K562 (cell line): Measurements from ENCODE around the gene ITPRID2. TPM values are rescaled to one million over a fixed set of nuclear protein-coding genes. Genes with fewer than 3 reads are reported as not detected.

Experiments
- CSDE1 ChIP-seq, 2 experiments: fragments of 450-650 bp; IDR thresholded peaks; 2 replicates each; pipeline ENCODE4 v1.6.1; 2016; ENCODE audit warnings: mild to moderate bottlenecking in 1 of 2
- FOXA3 ChIP-seq, 2 experiments: fragments of 450-650 bp in 1 of 2; sonication (generic) in 1 of 2; formaldehyde crosslinking; IDR thresholded peaks in 1 of 2; conservative IDR thresholded peaks in 1 of 2; 2 replicates each; pipeline versions ENCODE4 v1.4.0 to v1.8.0; 2020 to 2022; ENCODE audit warnings: mild to moderate bottlenecking in 2 of 2, missing genetic modification reagents in 1 of 2
- FOXJ2 ChIP-seq: fragments of 200-800 bp; sonication (Bioruptor generic); IDR thresholded peaks from 2 replicates; pipeline ENCODE4 v1.6.1; 2016; ENCODE audit warnings: missing genetic modification characterization, missing compliant biosample characterization
- RFX1 ChIP-seq: fragments of 450-650 bp; IDR thresholded peaks from 2 replicates; pipeline ENCODE4 v1.6.1; 2016; ENCODE audit warnings: mild to moderate bottlenecking, moderate library complexity
- ZKSCAN8 ChIP-seq: fragments of 200-800 bp; sonication (Bioruptor generic); IDR thresholded peaks from 2 replicates; pipeline ENCODE4 v1.6.1; 2016; ENCODE audit warnings: missing genetic modification characterization, missing compliant biosample characterization
- polyA plus RNA-seq, 8 experiments: library from polyadenylated mRNA; depleted of rRNA in 4 of 8; stranded (reverse) in 5 of 8; unstranded in 3 of 8; fragments of >200 nt; fragmentation: Nextera tagmentation in 2 of 8; fragmentation: Illumina TruSeq in 1 of 8; extraction: Ambion mirVana in 2 of 8; extraction: Trizol in 1 of 8; gene quantifications; 2 replicates each; pipeline versions ENCODE4 v1.2.1 to v1.2.3, GENCODE V29; 2011 to 2014; ENCODE audit warnings: inconsistent platforms in 1 of 8, missing spikeins in 1 of 8
- total RNA-seq, 7 experiments: library from RNA; depleted of rRNA in 6 of 7; stranded (reverse); fragments of >200 nt in 6 of 7; fragmentation: Illumina TruSeq in 2 of 7; extraction: Trizol in 2 of 7; gene quantifications; 2 replicates each; pipeline versions ENCODE4 v1.2.1 to v1.2.3, GENCODE V29; 2011 to 2021; ENCODE audit warnings: low replicate concordance in 1 of 7
- TF ChIP-seq, protein P1 (sequence below): fragments of 450-650 bp; formaldehyde crosslinking; IDR thresholded peaks from 2 replicates; pipeline ENCODE4 v1.4.0; 2020; ENCODE audit warnings: mild to moderate bottlenecking, moderate library complexity
- TF ChIP-seq, protein P2 (sequence below): fragments of 450-650 bp; conservative IDR thresholded peaks from 2 replicates; pipeline ENCODE4 v1.6.1; 2016; ENCODE audit warnings: missing genetic modification characterization, low read depth, mild to moderate bottlenecking, missing compliant biosample characterization, moderate library complexity
- TF ChIP-seq, protein P3 (sequence below): sonication (generic); formaldehyde crosslinking; IDR thresholded peaks from 2 replicates; pipeline ENCODE4 v1.8.1; 2023; ENCODE audit warnings: mild to moderate bottlenecking, missing genetic modification reagents
- TF ChIP-seq, protein P4 (sequence below): sonication (generic); IDR thresholded peaks from 2 replicates; pipeline ENCODE4 v1.6.1; 2016

The ITPRID2 gene
- total and polyA plus RNA-seq, 9 of the 15 experiments (the other 6 are each of a cell fraction or from before 2014, with no cell fraction given), result 18.5 to 77.8 (median 52.0) TPM

DNA sequence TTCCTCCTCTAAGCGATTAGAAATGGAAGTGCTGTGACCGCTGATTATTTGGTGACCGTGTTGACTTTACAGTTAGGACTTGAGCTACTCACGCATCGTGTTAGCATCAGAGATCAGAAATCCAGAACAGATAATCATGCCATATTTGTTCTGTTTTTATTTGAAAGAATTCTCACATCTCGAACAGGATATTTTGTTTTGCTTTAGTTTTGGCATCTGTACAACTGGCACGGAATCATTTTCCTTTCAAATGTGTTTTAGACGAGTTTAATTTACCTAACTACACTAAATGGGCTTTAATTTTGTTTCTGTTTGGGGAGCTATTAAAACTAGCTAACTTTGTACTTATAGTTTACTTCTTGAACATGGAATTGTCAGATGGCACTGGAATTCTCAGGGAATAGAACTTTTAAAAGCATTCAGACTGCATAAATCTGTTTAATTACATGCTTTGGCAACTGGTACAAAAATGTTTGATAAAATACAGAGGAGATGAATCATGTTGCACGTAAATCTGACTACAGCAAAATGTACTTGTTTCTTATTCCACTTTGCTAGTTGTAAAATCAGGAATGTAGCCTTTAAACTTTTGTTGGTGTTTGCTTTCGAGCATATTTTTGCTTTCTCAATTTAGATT, 1.4 kb downstream of the ITPRID2 start (continued):
- TF ChIP-seq, protein P1, sequence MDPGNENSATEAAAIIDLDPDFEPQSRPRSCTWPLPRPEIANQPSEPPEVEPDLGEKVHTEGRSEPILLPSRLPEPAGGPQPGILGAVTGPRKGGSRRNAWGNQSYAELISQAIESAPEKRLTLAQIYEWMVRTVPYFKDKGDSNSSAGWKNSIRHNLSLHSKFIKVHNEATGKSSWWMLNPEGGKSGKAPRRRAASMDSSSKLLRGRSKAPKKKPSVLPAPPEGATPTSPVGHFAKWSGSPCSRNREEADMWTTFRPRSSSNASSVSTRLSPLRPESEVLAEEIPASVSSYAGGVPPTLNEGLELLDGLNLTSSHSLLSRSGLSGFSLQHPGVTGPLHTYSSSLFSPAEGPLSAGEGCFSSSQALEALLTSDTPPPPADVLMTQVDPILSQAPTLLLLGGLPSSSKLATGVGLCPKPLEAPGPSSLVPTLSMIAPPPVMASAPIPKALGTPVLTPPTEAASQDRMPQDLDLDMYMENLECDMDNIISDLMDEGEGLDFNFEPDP, result no peak
- TF ChIP-seq, protein P2, sequence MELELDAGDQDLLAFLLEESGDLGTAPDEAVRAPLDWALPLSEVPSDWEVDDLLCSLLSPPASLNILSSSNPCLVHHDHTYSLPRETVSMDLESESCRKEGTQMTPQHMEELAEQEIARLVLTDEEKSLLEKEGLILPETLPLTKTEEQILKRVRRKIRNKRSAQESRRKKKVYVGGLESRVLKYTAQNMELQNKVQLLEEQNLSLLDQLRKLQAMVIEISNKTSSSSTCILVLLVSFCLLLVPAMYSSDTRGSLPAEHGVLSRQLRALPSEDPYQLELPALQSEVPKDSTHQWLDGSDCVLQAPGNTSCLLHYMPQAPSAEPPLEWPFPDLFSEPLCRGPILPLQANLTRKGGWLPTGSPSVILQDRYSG (tag), result no peak
- TF ChIP-seq FOXA3 (CRISPR knock-in tag; conservative IDR thresholded peaks at IDR 0.05 in 1 of 2, IDR thresholded peaks at IDR 0.05 in 1 of 2) (peak; percentile 77; a peak in 3 of 4 replicates), CSDE1 (IDR thresholded peaks at IDR 0.05) (peak in 1 of 2 experiments; percentile 42; a peak in 1 of 4 replicates), ZKSCAN8 (no peak), FOXJ2 (tag) (no peak), RFX1 (no peak)
- TF ChIP-seq, protein P3, sequence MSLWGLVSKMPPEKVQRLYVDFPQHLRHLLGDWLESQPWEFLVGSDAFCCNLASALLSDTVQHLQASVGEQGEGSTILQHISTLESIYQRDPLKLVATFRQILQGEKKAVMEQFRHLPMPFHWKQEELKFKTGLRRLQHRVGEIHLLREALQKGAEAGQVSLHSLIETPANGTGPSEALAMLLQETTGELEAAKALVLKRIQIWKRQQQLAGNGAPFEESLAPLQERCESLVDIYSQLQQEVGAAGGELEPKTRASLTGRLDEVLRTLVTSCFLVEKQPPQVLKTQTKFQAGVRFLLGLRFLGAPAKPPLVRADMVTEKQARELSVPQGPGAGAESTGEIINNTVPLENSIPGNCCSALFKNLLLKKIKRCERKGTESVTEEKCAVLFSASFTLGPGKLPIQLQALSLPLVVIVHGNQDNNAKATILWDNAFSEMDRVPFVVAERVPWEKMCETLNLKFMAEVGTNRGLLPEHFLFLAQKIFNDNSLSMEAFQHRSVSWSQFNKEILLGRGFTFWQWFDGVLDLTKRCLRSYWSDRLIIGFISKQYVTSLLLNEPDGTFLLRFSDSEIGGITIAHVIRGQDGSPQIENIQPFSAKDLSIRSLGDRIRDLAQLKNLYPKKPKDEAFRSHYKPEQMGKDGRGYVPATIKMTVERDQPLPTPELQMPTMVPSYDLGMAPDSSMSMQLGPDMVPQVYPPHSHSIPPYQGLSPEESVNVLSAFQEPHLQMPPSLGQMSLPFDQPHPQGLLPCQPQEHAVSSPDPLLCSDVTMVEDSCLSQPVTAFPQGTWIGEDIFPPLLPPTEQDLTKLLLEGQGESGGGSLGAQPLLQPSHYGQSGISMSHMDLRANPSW, result no peak
- TF ChIP-seq, protein P4, sequence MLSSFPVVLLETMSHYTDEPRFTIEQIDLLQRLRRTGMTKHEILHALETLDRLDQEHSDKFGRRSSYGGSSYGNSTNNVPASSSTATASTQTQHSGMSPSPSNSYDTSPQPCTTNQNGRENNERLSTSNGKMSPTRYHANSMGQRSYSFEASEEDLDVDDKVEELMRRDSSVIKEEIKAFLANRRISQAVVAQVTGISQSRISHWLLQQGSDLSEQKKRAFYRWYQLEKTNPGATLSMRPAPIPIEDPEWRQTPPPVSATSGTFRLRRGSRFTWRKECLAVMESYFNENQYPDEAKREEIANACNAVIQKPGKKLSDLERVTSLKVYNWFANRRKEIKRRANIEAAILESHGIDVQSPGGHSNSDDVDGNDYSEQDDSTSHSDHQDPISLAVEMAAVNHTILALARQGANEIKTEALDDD, result peak; percentile 66
